CD14-positive monocyte (primary cell): ENCODE measurements around the gene DLGAP4. TPM values are rescaled to one million over a fixed set of nuclear protein-coding genes. Genes with fewer than 3 reads are reported as not detected.

Experiments
- DNase-seq, 3 donors: peaks; one replicate each; pipeline ENCODE4 v3.0.0-alpha.2; 2011 to 2022
- H2AFZ ChIP-seq: 2 replicates; pipeline ENCODE4 v1.6.0; 2012; ENCODE audit warnings: mild to moderate bottlenecking, low read depth, low read length, inconsistent platforms; ENCODE audit not compliant: insufficient read depth, poor library complexity, severe bottlenecking
- H3K27ac ChIP-seq, 2 donors: 1 replicate in 1 of 2; 2 replicates in 1 of 2; pipeline ENCODE4 v1.5.1; 2012 to 2013; ENCODE audit warnings: low read length in 2 of 2, control low read depth in 1 of 2, inconsistent platforms in 1 of 2, low read depth in 1 of 2, mild to moderate bottlenecking in 1 of 2
- H3K27me3 ChIP-seq, 2 donors: one replicate each; pipeline versions ENCODE4 v1.6.0 to v1.6.1; 2011 to 2013; ENCODE audit warnings: low read length in 2 of 2; ENCODE audit not compliant: control insufficient read depth in 2 of 2, insufficient read depth in 2 of 2
- H3K36me3 ChIP-seq, 2 donors: replicated peaks in 1 of 2; 1 replicate in 1 of 2; 2 replicates in 1 of 2; pipeline versions ENCODE4 v1.5.1 to v1.6.1; 2012 to 2013; ENCODE audit warnings: low read length in 2 of 2, control low read depth in 1 of 2, inconsistent platforms in 1 of 2, mild to moderate bottlenecking in 1 of 2; ENCODE audit not compliant: insufficient read depth in 2 of 2, control insufficient read depth in 1 of 2
- H3K4me1 ChIP-seq, 2 donors: 1 replicate in 1 of 2; 2 replicates in 1 of 2; pipeline versions ENCODE4 v1.5.1 to v1.6.1; 2012 to 2013; ENCODE audit warnings: low read length in 2 of 2, control low read depth in 1 of 2, inconsistent platforms in 1 of 2, mild to moderate bottlenecking in 1 of 2, moderate library complexity in 1 of 2; ENCODE audit not compliant: insufficient read depth in 2 of 2, control insufficient read depth in 1 of 2
- H3K4me2 ChIP-seq: replicated peaks from 2 replicates; pipeline ENCODE3; 2012; ENCODE audit warnings: low read length, moderate library complexity, mild to moderate bottlenecking; ENCODE audit not compliant: poor library complexity, severe bottlenecking; ENCODE audit errors: extremely low read depth
- H3K4me3 ChIP-seq, 3 experiments: fragments of 200-600 bp in 1 of 3; sonication (generic) in 1 of 3; replicated peaks in 1 of 3; 1 replicate in 2 of 3; 2 replicates in 1 of 3; pipeline ENCODE4 v1.5.1; 2011 to 2013; ENCODE audit warnings: low read length in 3 of 3, mild to moderate bottlenecking in 3 of 3, control low read depth in 2 of 3, low read depth in 2 of 3, inconsistent platforms in 1 of 3, moderate library complexity in 1 of 3
- H3K79me2 ChIP-seq: 2 replicates; pipeline ENCODE4 v1.6.0; 2012; ENCODE audit warnings: mild to moderate bottlenecking, control low read depth, inconsistent platforms, low read length, moderate library complexity; ENCODE audit not compliant: insufficient read depth
- H3K9ac ChIP-seq: 2 replicates; pipeline ENCODE4 v1.6.0; 2017; ENCODE audit warnings: low read length, mild to moderate bottlenecking; ENCODE audit not compliant: insufficient read depth, poor library complexity, severe bottlenecking
- H3K9me3 ChIP-seq, 2 donors: replicated peaks in 1 of 2; 1 replicate in 1 of 2; 2 replicates in 1 of 2; pipeline versions ENCODE4 v1.5.1 to v1.6.1; 2012 to 2013; ENCODE audit warnings: low read length in 2 of 2, control low read depth in 1 of 2; ENCODE audit not compliant: control insufficient read depth in 1 of 2, insufficient read depth in 1 of 2
- H4K20me1 ChIP-seq: 2 replicates; pipeline ENCODE4 v1.6.0; 2012; ENCODE audit warnings: mild to moderate bottlenecking, low read length, control low read depth, moderate library complexity; ENCODE audit not compliant: insufficient read depth
- H3K27ac Mint-ChIP-seq, 7 donors: one replicate each; pipeline ENCODE4 v1.8.0; 2020; ENCODE audit warnings: mild to moderate bottlenecking in 7 of 7, mixed read lengths in 7 of 7, moderate library complexity in 6 of 7, inconsistent platforms in 2 of 7
- H3K27me3 Mint-ChIP-seq, 3 donors: one replicate each; pipeline ENCODE4 v1.8.0; 2021 to 2022; ENCODE audit warnings: low read depth in 3 of 3, mild to moderate bottlenecking in 3 of 3, mixed read lengths in 3 of 3, moderate library complexity in 3 of 3, inconsistent platforms in 1 of 3
- H3K36me3 Mint-ChIP-seq, 2 donors: one replicate each; pipeline ENCODE4 v1.8.0; 2020; ENCODE audit warnings: mixed read lengths in 2 of 2, inconsistent platforms in 1 of 2, mild to moderate bottlenecking in 1 of 2
- H3K4me1 Mint-ChIP-seq: one replicate; pipeline ENCODE4 v1.8.0; 2020; ENCODE audit warnings: mild to moderate bottlenecking, mixed read lengths
- H3K4me3 Mint-ChIP-seq, 2 donors: one replicate each; pipeline ENCODE4 v1.8.0; 2020; ENCODE audit warnings: mild to moderate bottlenecking in 2 of 2, mixed read lengths in 2 of 2, moderate library complexity in 1 of 2
- H3K9me3 Mint-ChIP-seq, 7 donors: one replicate each; pipeline ENCODE4 v1.8.0; 2020 to 2022; ENCODE audit warnings: mixed read lengths in 7 of 7, mild to moderate bottlenecking in 6 of 7, moderate library complexity in 6 of 7, inconsistent platforms in 2 of 7
- WGBS: methylation state at CpG from one replicate; pipeline ENCODE4 v1.1.5; 2013; ENCODE audit warnings: missing lambda C conversion rate; ENCODE audit not compliant: insufficient coverage; 5-methylcytosine and 5-hydroxymethylcytosine counted together
- intact Hi-C, 2 donors: fragments of 100-400 bp; cut with micrococcal nuclease; formaldehyde crosslinking; loops; one replicate each; pipeline versions ENCODE4 v1.15.0 to v1.15.1; 2023
- polyA plus RNA-seq, 3 donors: library from polyadenylated mRNA; depleted of rRNA in 1 of 3; unstranded in 2 of 3; stranded (reverse) in 1 of 3; fragments of 300-500 nt in 2 of 3; fragments of >200 nt in 1 of 3; fragmentation: Illumina TruSeq in 2 of 3; gene quantifications; 1 replicate in 2 of 3; 2 replicates in 1 of 3; pipeline ENCODE4 v1.2.3, GENCODE V29; 2012 to 2021
- TF ChIP-seq, protein P1 (sequence below): fragments of 200-600 bp; IDR thresholded peaks from one replicate; pipeline ENCODE4 v1.8.0; 2022; ENCODE audit warnings: antibody characterized with exemption, mild to moderate bottlenecking

The DLGAP4 gene
- polyA plus RNA-seq, 3 donors: 9.9 to 52.7 (median 17.6) TPM

DNA sequence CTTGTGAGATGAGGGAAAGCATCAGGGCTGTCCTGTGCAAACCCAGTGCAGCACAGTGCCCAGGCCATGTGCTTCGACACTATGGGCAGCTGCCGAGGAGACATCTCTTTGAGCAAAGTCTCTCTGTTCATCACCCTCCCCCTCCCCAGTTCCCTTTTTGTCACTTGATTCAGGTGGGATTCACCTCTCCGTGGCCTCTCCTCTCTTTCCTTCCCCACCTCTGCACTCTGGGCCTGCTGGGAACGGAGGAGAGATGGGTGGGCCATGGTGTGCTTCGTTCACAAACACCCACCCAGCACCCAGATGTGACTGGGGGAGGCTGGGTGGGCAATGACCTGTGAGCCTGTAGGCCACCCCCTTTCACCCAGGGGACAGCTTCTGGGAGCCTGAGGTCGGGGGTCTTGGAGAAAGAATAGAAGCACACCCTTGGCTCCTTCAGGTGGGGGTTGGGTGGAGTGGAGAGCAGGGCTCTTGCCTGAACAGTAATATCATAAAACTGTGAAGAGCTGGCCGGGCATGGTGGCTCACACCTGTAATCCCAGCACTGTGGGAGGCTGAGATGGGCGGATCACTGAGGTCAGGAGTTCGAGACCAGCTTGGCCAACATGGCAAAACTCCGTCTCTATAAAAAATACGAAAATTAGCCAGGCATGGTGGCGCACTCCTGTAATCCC, 33.5 kb upstream of the DLGAP4 start:
- Histone ChIP-seq H4K20me1 (no peaks in the 10 kb centered on the region), H3K9ac (no peak overlapping the region), H3K4me1 (no peaks in the 10 kb centered on the region), H3K27ac (no peak overlapping the region), H3K4me2 (no peak overlapping the region), H3K9me3 (no peaks in the 10 kb centered on the region), H3K27me3 (no peaks in the 10 kb centered on the region), H3K79me2 (no peaks in the 10 kb centered on the region), H2AFZ (no peak overlapping the region), H3K4me3 (no peak overlapping the region), H3K36me3 (no peaks in the 10 kb centered on the region)
- Mint-ChIP-seq H3K36me3 (no peaks in the 10 kb centered on the region), H3K27me3 (peaks cover 4 to 15% (median 12%) of the 10 kb centered on the region in 3 donors), H3K27ac (no peak overlapping the region), H3K4me3 (no peak overlapping the region), H3K9me3 (peaks cover 0 to 3% (median 0%) of the 10 kb centered on the region in 7 donors), H3K4me1 (no peaks in the 10 kb centered on the region)
- intact Hi-C loops: no loop called here
- WGBS: 94% methylated on average over 7 of the region's 12 CpGs
- no peak for DNase-seq
- TF ChIP-seq, protein P1, sequence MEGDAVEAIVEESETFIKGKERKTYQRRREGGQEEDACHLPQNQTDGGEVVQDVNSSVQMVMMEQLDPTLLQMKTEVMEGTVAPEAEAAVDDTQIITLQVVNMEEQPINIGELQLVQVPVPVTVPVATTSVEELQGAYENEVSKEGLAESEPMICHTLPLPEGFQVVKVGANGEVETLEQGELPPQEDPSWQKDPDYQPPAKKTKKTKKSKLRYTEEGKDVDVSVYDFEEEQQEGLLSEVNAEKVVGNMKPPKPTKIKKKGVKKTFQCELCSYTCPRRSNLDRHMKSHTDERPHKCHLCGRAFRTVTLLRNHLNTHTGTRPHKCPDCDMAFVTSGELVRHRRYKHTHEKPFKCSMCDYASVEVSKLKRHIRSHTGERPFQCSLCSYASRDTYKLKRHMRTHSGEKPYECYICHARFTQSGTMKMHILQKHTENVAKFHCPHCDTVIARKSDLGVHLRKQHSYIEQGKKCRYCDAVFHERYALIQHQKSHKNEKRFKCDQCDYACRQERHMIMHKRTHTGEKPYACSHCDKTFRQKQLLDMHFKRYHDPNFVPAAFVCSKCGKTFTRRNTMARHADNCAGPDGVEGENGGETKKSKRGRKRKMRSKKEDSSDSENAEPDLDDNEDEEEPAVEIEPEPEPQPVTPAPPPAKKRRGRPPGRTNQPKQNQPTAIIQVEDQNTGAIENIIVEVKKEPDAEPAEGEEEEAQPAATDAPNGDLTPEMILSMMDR: no peak

DNA sequence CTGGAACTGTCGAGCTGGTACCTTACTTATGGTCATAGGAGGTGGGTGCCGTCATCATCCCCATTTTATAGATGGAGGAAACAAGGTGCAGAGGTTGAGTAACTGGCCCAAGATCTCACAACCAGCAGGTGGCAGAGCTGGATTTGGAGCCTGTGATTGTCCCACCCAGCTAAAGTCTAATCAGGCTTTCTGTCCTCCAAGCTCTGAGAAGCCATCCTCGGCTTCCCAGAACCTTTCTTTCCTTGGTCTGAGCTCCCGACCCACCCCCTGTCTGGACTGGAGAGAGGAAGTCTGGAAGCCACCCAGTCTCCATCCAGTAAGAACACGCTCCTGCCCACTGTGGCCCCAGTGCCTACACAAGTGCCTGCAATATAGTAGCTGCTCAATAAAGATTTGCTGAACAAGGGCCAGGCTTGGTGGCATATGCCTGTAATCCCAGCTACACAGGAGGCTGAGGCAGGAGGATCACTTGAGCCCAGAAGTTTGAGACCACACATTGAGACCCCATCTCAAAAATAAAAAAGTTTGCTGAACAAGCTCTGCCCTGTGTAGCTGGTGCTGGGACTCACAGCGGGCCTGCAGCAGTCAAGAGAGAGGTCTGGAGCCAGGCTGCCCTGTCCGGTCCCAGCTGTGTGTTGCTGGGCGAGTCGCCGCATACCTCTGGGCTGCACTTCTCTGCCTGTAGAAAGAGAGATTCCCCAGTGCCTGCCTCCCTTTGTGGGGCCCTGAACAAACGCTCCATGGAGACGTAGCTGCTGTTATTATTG, 32.5 kb upstream of the DLGAP4 start:
- peak overlapping the region in 1 of 7 donors; percentile 66 for H3K27ac Mint-ChIP-seq
- H3K9me3 Mint-ChIP-seq: peaks cover 0 to 3% (median 0%) of the 10 kb centered on the region in 7 donors
- TF ChIP-seq, protein P1: no peak
- intact Hi-C loops: no loop called here
- Histone ChIP-seq H3K9ac (no peak overlapping the region), H3K27ac (no peak overlapping the region), H3K9me3 (no peaks in the 10 kb centered on the region), H4K20me1 (no peaks in the 10 kb centered on the region), H3K27me3 (no peaks in the 10 kb centered on the region), H3K79me2 (no peaks in the 10 kb centered on the region), H3K36me3 (no peaks in the 10 kb centered on the region), H3K4me2 (no peak overlapping the region), H3K4me1 (no peaks in the 10 kb centered on the region), H3K4me3 (no peak overlapping the region), H2AFZ (no peak overlapping the region)
- no peaks in the 10 kb centered on the region for H3K4me1 Mint-ChIP-seq
- no peaks in the 10 kb centered on the region for H3K36me3 Mint-ChIP-seq
- H3K4me3 Mint-ChIP-seq: no peak overlapping the region
- peaks cover 3 to 15% (median 15%) of the 10 kb centered on the region in 3 donors for H3K27me3 Mint-ChIP-seq
- 98% methylated on average over 8 of the region's 12 CpGs for WGBS
- no peak for DNase-seq
